Activated T-helper 9 cell treated with anti-CD3 and anti-CD28 coated beads, Interleukin-2, amount 50 U/mL, for 16 hours (primary cell): ENCODE data around the gene ZNF546.
"Not testable (repeated sequence)": the region's sequence is repeated elsewhere in the genome, so short reads cannot be mapped to it uniquely, and the experiment has no call there.

ENCODE experiments used
- DNase-seq: peaks from one replicate; pipeline ENCODE4 v3.0.0-alpha.2; 2020; ENCODE audit warnings: low read depth

ZNF546 gene

GRCh38 chr19:39986643-39987042, 10.2 kb upstream of the ZNF546 start:
- no peak for DNase-seq

DNA sequence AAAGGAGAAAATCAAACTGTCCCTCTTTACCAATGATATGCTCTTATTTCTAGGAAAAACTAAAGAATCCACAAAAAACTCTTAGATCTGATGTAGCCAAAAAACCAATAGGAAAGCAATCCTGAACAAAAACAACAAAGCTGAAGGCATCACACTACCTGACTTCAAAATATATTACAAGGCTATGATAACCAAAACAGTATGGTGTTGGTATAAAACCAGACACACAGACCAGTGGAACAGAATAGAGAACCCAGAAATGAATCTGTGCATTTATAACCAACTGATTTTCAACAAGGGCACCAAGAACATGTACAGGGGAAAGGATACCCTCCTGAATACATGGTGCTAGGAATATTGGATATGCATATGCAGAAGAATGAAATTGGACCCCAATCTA, 9.7 kb upstream of the ZNF546 start:
- DNase-seq = no peak

DNA sequence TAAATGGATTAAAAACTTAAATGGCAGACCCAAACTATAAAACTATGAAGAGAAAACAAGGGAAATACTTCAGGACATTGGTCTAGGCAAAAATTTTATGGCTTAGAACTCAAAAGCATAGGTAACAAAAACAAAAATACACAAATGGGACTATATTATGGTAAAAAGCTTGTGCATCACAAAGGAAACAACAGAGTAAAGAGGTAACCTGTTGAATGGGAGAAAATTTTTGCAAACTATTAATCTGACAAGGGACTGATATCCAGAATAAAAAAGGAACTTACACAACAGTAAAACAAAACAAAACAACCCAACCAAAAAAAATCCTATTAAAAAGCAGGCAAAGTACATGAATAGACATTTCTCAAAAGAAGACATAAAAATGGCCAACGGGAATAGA, 9.3 kb upstream of the ZNF546 start:
- DNase-seq = no peak

DNA sequence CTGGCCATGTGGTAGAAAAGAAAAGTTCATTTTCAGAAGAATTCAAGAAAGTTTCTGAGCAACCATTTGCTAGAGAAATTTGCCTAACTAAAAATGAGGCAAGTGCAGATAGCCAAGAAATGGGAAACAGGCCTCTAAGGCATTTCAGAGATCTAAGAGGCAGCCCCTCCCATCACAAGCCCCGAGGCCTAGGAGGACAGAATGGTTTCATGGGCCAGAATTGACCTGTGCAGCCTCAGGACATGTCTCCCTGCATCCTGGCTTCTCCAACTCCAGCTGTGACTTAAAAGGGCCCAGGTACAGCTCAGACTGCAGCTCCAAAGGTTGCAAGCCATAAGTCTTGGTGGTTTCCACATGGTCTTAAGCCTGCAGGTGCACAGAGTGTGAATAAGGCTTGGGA, 3.3 kb upstream of the ZNF546 start:
- DNase-seq = no peak

DNA sequence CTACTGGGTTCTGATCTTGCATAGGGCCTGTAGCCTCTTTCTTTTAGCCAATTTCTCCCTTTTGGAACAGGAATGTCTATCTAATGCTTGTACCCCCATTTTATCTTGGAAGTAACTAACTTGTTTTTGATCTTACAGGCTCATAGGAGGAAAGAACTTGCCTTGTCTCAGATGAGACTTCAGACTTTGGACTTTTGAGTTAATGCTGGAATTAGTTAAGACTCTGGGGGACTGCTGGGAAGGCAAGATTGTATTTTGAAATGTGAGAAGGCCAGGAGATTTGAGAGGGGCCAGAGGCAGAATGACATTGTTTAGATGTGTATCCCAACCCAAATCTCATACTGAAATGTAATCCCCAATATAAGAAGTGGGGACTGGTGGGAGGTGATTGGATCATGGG, 2.5 kb upstream of the ZNF546 start:
- DNase-seq = no peak

DNA sequence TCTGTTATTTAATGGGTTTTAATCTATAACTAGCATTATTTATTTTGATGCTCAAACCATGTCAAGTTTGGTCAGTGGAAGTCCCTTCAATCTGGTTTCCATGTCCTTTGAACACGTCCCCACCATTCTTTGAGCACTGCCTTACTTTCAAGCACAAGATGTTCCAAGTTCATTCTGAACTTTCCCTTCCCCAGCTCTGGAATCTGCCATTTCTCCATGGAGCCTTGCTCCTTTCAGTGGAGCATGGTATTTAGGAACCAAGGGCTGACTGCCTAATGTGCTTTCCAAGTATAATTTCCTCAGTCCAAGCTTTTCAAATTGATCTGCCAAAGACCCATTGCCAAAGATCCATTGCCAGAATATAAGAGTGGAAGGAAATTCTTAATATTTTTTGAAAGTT, 1.1 kb upstream of the ZNF546 start:
- no peak for DNase-seq

DNA sequence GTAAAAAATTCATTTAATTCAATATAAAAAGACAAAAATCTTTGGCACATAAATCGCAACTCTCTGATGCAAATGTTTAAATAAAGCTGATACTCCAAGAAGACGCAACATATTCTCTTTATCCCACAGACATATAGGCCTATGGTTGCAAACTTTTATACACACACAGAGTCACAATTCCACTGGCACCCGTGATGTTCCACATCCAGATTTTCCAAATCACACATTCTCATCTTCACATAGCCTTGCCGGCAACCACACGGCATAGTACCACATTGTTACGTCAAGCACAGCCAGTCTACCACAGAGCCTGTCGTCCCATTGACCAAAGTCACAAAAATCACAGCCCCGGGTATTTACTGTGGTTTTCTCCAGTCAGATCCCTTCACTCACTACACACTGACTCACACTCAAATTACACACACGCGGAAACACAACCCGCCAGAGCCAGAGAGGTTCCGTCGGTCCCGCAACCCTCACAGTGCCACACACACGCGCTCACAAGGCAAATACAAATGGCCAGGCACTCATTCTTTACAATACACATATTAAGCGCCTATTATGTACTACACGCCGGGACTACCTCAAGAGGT, 546 bp upstream of the ZNF546 start:
- DNase-seq = no peak

DNA sequence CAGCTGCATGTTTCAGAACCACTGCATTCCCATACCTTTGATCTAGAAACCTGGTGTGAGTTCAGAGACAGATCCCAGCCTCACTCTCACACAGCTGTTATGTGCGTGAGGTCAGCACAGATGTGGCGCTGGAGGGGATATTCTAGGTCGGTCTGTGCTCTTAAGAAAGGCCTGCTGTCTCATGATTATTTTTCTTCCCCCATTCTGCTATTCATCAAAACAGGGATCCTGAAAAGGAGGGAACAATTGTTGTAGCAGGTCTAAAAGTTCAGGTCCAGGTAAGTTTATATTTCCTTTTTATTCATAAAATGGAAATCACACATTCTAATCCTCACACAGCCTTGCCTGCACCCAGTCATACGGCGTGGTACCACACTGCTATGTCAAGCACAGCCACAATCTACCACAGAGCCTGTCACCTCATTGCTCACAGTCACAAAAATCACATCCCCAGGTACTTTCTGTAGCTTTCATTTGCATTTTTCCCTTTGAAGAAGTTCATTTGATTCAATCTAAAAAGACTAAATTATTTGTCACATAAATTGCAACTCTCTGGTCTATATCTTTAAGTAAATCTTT, 867 bp downstream of the ZNF546 start:
- no peak for DNase-seq

- DNase-seq = no peak
Measured at GRCh38 chr19:39998501-39998900, 1.6 kb downstream of the ZNF546 start.

DNA sequence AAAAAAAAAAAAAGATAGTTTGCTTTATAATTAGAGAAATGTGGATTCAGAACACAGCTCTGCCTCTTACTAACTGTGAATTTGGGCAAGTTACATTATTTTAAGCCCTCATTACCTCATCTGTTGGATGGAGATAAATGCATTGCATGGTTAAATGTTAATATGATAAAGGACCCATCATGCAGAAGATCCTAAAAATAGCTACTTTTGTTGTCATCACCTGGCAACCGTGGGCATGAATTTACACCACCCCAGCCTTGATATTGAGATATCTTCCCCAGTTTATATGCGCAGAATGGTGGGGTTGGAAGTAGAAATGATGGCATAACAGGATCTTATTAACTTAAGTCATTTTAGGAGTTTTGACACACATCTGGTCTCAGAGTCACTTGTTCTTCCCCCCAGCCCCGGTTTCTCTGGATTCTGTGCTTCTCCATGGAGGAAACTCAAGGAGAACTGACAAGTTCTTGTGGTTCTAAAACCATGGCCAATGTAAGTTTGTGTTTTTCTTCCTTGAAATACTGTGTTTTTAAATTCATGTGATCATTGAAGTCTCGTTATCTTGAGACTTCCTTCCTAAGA, 8.9 kb downstream of the ZNF546 start:
- DNase-seq = no peak

GRCh38 chr19:40006273-40006691, 9.4 kb downstream of the ZNF546 start:
- DNase-seq = no peak

GRCh38 chr19:40009674-40010073, 12.8 kb downstream of the ZNF546 start:
- no peak for DNase-seq

DNA sequence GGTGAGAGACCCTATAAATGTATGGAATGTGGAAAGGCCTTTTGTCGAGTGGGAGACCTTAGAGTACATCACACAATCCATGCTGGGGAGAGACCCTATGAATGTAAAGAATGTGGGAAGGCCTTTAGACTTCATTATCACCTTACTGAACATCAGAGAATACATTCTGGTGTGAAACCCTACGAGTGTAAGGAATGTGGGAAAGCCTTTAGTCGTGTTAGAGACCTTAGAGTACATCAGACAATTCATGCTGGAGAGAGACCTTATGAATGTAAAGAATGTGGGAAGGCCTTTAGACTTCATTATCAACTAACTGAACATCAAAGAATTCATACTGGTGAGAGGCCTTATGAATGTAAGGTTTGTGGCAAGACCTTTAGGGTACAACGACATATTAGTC, 17.1 kb downstream of the ZNF546 start:
- no peak for DNase-seq

DNA sequence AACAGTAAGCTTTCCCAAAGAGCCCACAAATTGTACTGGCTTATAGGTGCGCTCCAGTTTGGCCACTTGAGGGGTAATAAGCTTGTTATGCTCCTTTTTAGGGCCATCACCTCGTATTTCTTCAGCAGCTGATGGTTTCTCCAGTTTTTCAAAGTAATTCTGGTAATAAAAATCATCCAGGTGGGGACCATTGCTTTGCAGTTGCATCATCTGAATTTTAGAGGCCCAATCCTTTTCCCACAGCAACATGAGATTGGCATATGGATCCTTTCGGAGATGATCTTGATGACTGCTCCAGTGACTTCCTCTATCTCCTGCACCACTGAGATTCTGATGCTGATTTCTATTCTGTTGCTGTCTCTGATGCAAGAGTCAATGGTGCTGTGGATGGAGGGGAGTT, 27.1 kb downstream of the ZNF546 start:
- DNase-seq = no peak

DNA sequence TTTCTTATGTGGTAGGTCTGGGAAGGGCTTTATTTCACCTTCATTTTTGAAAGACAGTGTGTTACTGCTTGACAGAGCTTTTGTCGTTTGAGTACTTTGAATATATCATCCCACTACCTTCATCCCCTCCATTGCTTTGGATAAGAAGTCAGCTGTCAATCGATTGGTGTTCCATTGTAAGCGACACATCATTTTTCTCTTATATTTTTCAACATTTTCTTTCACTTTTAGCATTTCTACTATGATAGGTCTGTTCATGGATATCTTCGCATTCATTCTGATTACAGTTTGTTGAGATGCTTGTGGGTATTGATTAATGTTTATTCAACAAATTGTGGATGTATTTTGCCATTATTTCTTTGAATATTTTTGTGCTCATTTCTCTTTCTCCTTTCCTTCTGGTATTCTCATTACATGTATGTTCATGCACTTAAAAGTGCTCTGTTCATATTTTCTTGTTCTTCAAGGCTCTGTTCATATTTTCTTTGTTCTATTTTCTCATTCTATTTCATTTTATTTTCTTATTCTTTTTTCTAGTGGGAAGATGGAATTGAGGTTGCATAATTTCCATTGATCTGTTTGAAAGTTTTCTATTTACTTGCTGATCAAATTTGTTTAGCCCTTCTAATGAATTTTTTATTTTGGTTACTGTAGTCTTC, 29.2 kb downstream of the ZNF546 start:
- no peak for DNase-seq

DNA sequence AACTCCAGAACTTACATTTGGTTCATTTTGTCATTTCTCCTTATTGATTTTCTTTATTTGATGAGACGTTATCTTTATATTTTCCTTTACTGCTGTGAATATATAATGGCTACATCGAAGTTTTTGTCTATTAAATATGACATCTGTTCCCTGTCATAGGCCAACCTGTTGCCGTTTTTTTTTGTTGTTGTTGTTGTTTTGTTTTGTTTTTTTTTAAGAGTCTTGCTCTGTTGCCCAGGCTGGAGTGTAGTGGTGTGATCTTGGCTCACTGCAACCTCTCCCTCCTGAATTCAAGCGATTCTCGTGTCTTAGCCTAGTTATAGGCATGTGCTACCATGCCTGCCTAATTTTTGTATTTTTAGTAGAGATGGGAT, 29.7 kb downstream of the ZNF546 start:
- no peak for DNase-seq

DNA sequence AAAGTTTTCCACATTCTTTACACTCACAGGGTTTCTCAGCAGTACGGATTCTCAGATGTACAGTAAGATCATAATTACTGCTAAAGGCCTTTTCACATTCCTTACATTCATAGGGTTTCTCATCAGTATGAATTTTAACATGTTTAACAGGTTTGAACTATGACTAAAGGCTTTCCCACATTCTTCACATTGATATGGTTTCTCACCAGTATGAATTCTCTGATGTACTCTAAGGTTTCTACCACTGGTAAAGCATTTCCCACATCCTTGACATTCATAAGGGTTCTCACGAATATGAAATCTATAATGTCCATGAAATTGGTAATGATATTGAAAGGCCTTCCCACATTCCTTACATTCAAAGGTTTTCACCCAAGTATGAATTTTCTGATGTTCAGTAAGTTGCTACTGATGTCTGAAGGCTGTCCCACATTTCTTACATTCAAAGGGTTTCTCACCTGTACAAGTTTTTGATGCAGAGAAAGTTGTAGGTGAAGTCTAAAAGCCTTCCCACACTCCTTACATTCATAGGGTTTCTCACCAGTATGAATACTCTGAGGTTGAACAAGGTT, 37.2 kb downstream of the ZNF546 start:
- DNase-seq = no peak

DNA sequence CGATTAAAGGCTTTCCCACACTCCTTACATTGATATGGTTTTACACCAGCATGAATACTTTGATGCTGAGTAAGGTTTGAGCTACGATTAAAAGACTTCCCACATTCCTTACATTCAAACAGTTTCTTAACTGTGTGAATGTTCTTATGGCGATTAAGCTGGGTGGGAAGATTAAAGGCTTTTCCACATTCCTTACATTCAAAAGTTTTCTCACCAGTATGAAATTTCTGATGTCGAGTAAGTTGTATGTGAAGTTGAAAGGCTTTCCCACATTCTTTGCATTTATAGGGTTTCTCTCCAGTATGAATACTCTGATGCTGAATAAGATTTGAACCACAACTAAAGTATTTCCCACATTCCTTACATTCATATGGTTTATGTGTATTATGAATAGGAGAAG, 39.1 kb downstream of the ZNF546 start:
- DNase-seq = no peak

GRCh38 chr19:40038047-40038446, 41.2 kb downstream of the ZNF546 start:
- DNase-seq = not testable (repeated sequence)

DNA sequence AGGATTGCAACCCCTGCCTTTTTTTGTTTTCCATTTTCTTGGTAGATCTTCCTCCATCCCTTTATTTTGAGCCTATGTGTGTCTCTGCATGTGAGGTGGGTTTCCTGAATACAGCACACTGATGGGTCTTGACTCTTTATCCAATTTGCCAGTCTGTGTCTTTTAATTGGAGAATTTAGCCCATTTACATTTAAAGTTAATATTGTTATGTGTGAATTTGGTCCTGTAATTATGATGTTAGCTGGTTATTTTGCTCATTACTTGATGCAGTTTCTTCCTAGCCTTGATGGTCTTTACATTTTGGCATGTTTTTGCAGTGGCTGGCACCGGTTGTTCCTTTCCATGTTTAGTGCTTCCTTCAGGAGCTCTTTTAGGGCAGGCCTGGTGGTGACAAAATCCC, 44.9 kb downstream of the ZNF546 start:
- DNase-seq = not testable (repeated sequence)

DNA sequence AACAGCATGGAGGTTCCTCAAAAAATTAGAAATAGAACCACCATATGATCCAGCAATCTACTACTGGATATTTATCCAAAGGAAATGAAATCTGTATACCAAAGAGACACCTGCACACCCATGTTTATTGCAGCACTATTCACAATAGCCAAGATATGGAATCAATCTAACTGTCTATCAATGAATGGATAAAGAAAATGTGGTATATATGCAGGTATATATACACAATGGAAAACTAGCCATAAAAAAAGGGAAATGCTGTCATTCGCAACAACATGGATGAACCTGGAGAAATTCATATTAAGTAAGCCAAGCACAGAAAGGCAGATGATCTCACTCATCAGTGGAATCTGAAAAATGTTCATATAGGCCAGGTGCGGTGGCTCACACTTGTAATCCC, 56.6 kb downstream of the ZNF546 start:
- no peak for DNase-seq

- no peak for DNase-seq
Measured at GRCh38 chr19:40054632-40055031, 57.8 kb downstream of the ZNF546 start.

DNA sequence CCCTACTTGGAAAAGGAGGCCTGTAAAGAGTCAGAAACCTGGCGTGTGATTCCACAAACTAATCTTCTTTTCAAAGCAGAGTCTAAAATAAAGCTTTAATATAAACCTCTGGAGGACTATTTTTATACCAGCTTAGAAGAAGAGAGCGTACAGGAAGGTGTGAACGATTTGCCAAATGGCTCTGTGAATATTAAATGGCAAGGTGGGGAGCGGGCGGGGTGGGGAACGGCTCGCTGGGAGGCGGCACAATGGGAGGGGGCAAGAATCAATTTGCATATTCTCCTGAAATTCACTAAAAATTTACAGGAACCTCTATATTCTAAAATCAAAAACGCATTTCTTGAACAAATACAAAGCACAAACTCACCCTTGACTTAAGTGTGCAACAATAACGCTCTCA, 58.2 kb downstream of the ZNF546 start:
- DNase-seq = no peak
